ENCODE results near the gene TSPAN14. TPM values are rescaled to one million over a fixed set of nuclear protein-coding genes. Genes with fewer than 3 reads are reported as not detected.

Gene TSPAN14
- total and polyA plus RNA-seq, 2 of the 13 experiments (the other 11 are each of a cell fraction or from before 2014, with no cell fraction given): 24.1 to 80.6 TPM

GRCh38 chr10:80421707-80422536 is 32.2 kb upstream of the TSPAN14 start:
- Histone ChIP-seq H3K79me2 (ENCODE audit: insufficient read depth, low read length) (peaks cover 23% of the 10 kb centered on the region), H3K4me2 (ENCODE audit: low read depth, low read length) (no peak overlapping the region), H3K9ac (ENCODE audit: insufficient read depth, low read depth, low read length) (no peak overlapping the region), H3K27ac (ENCODE audit: extremely low read length, insufficient read depth, low read length) (peak overlapping the region; percentile 21), H3K4me1 (ENCODE audit: insufficient read depth, low read length) (peaks cover 16% of the 10 kb centered on the region), H3K4me3 (replicated peaks in 1 of 3; ENCODE audit: insufficient read depth in 1 of 3, low read depth in 2 of 3, low read length in 3 of 3) (no peak overlapping the region), H3K9me3 (ENCODE audit: low read length) (no peaks in the 10 kb centered on the region), H2AFZ (ENCODE audit: low read length) (no peak overlapping the region), H3K36me3 (replicated peaks in 1 of 2; ENCODE audit: control insufficient read depth in 1 of 2, insufficient read depth in 2 of 2, low read length in 2 of 2) (peaks cover 27 to 60% of the 10 kb centered on the region in 2 experiments), H3K27me3 (ENCODE audit: control insufficient read depth in 1 of 2, insufficient read depth in 2 of 2, low read length in 2 of 2) (no peaks in the 10 kb centered on the region), H4K20me1 (ENCODE audit: insufficient read depth, low read length) (no peaks in the 10 kb centered on the region)
- TF ChIP-seq MAFK (conservative IDR thresholded peaks at IDR 0.05 in 1 of 2, IDR thresholded peaks at IDR 0.05 in 1 of 2; ENCODE audit: low read length in 2 of 2) (peak; percentile 46 to 86), SALL2 (CRISPR knock-in tag; IDR thresholded peaks at IDR 0.05) (no peak), ZNF777 (CRISPR knock-in tag; IDR thresholded peaks at IDR 0.05) (no peak), FOXO1 (CRISPR knock-in tag; IDR thresholded peaks at IDR 0.05) (no peak), JARID2 (CRISPR knock-in tag; IDR thresholded peaks at IDR 0.05; ENCODE audit: insufficient replicate concordance) (no peak), ATF4 (CRISPR knock-in tag; IDR thresholded peaks at IDR 0.05) (no peak), ZBTB7A (CRISPR knock-in tag; IDR thresholded peaks at IDR 0.05) (no peak), MAFF (IDR thresholded peaks at IDR 0.05; ENCODE audit: low read depth, low read length) (peak; percentile 60; the same call in 1 of the 2 replicates), PAXIP1 (CRISPR knock-in tag; conservative IDR thresholded peaks at IDR 0.05) (no peak), TEAD3 (CRISPR knock-in tag; optimal IDR thresholded peaks at IDR 0.05; ENCODE audit: borderline replicate concordance) (no peak), SIN3B (IDR thresholded peaks at IDR 0.05; ENCODE audit: low read length) (no peak), ZNF207 (IDR thresholded peaks at IDR 0.05; ENCODE audit: borderline replicate concordance) (no peak)
- TF ChIP-seq, protein P1, sequence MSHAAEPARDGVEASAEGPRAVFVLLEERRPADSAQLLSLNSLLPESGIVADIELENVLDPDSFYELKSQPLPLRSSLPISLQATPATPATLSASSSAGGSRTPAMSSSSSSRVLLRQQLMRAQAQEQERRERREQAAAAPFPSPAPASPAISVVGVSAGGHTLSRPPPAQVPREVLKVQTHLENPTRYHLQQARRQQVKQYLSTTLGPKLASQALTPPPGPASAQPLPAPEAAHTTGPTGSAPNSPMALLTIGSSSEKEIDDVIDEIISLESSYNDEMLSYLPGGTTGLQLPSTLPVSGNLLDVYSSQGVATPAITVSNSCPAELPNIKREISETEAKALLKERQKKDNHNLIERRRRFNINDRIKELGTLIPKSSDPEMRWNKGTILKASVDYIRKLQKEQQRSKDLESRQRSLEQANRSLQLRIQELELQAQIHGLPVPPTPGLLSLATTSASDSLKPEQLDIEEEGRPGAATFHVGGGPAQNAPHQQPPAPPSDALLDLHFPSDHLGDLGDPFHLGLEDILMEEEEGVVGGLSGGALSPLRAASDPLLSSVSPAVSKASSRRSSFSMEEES (CRISPR knock-in tag; IDR thresholded peaks at IDR 0.05): no peak
- BruUV-seq (replicated peaks): no TSS peak
- no peak for FAIRE-seq
- POLR2A ChIA-PET: interaction anchor here (2.1 to 6.1 kb wide), 2 partner anchors 12 to 14 kb away, joined by 6 to 35 read pairs; partner anchors contain the start of gene PRXL2A
- intact Hi-C loops (cut with micrococcal nuclease; ENCODE audit: unreplicated experiment): no loop called here
- CTCF ChIA-PET (ENCODE audit: low intra/inter-chr PET ratio, low total read pairs): no interaction called here
- in situ Hi-C loops (cut with HindIII; ENCODE audit: extremely low pct_ligation_motif_present, low pct_unique_long_range_greater_than_20kb): no loop called here
- 91% methylated on average over 8 of the region's 8 CpGs for WGBS (ENCODE audit: low lambda C conversion rate)
- peak; percentile 48 for ATAC-seq
- DNase-seq (ENCODE audit: low spot score): no peak
